ENCODE measurements around the gene NFIC.

The NFIC gene

GRCh38 chr19:3360421-3361383 is 5.7 kb upstream of the NFIC start:
- no peak for DNase-seq

GRCh38 chr19:3361384-3362216 is 4.8 kb upstream of the NFIC start:
- no peak for DNase-seq

- DNase-seq, result no peak
Measured at GRCh38 chr19:3362217-3362906, 4.0 kb upstream of the NFIC start.

- no peak for DNase-seq
Measured at GRCh38 chr19:3363841-3364500, 2.4 kb upstream of the NFIC start.

- DNase-seq, result no peak
Measured at GRCh38 chr19:3364501-3364858, 1.9 kb upstream of the NFIC start.

GRCh38 chr19:3365093-3365835 is 1.1 kb upstream of the NFIC start:
- no peak for DNase-seq

GRCh38 chr19:3366753-3367627 is 607 bp downstream of the NFIC start:
- peak; percentile 52 for DNase-seq

GRCh38 chr19:3367628-3368440 is 1.5 kb downstream of the NFIC start:
- DNase-seq, result no peak

- DNase-seq, result no peak
Measured at GRCh38 chr19:3368441-3368795, 2.0 kb downstream of the NFIC start.

- DNase-seq, result no peak
Measured at GRCh38 chr19:3368848-3369336, 2.5 kb downstream of the NFIC start.

GRCh38 chr19:3369337-3370213 is 3.2 kb downstream of the NFIC start:
- DNase-seq, result no peak

GRCh38 chr19:3370214-3370720 is 3.9 kb downstream of the NFIC start:
- no peak for DNase-seq

GRCh38 chr19:3370728-3371591 is 4.6 kb downstream of the NFIC start:
- DNase-seq, result no peak

- DNase-seq, result no peak
Measured at GRCh38 chr19:3372413-3372812, 6.0 kb downstream of the NFIC start.

GRCh38 chr19:3373971-3374368 is 7.6 kb downstream of the NFIC start:
- DNase-seq, result no peak

GRCh38 chr19:3374369-3375112 is 8.2 kb downstream of the NFIC start:
- no peak for DNase-seq
